Immature natural killer cell (primary cell): ENCODE data around the gene SYT1. TPM values are rescaled to one million over a fixed set of nuclear protein-coding genes. Genes with fewer than 3 reads are reported as not detected.
"Not testable (repeated sequence)": the region's sequence is repeated elsewhere in the genome, so short reads cannot be mapped to it uniquely, and the experiment has no call there.

Experiments
- DNase-seq, 3 donors: peaks; one replicate each; pipeline ENCODE4 v3.0.0; 2022; ENCODE audit warnings: mixed read lengths in 1 of 3
- H3K27ac Mint-ChIP-seq, 6 donors: one replicate each; pipeline ENCODE4 v1.8.0; 2020; ENCODE audit warnings: mixed read lengths in 6 of 6, mild to moderate bottlenecking in 5 of 6, inconsistent platforms in 4 of 6, moderate library complexity in 3 of 6
- H3K27me3 Mint-ChIP-seq, 3 donors: one replicate each; pipeline ENCODE4 v1.8.0; 2020 to 2021; ENCODE audit warnings: low read depth in 3 of 3, mild to moderate bottlenecking in 3 of 3, mixed read lengths in 3 of 3, moderate library complexity in 3 of 3, inconsistent platforms in 1 of 3
- H3K36me3 Mint-ChIP-seq, 3 donors: one replicate each; pipeline ENCODE4 v1.8.0; 2020; ENCODE audit warnings: mixed read lengths in 3 of 3, inconsistent platforms in 2 of 3, mild to moderate bottlenecking in 2 of 3
- H3K4me1 Mint-ChIP-seq, 2 donors: one replicate each; pipeline ENCODE4 v1.8.0; 2020; ENCODE audit warnings: inconsistent platforms in 2 of 2, mild to moderate bottlenecking in 2 of 2, mixed read lengths in 2 of 2, moderate library complexity in 1 of 2
- H3K4me3 Mint-ChIP-seq, 5 donors: one replicate each; pipeline ENCODE4 v1.8.0; 2020; ENCODE audit warnings: mild to moderate bottlenecking in 5 of 5, mixed read lengths in 5 of 5, inconsistent platforms in 3 of 5, moderate library complexity in 3 of 5
- H3K9me3 Mint-ChIP-seq, 6 donors: one replicate each; pipeline ENCODE4 v1.8.0; 2020; ENCODE audit warnings: mild to moderate bottlenecking in 6 of 6, mixed read lengths in 6 of 6, inconsistent platforms in 4 of 6, moderate library complexity in 3 of 6
- polyA plus RNA-seq, 3 donors: library from polyadenylated mRNA; unstranded; fragments of 300-500 nt; fragmentation: Illumina TruSeq; gene quantifications; one replicate each; pipeline ENCODE4 v1.2.3, GENCODE V29; 2021

The SYT1 gene
- polyA plus RNA-seq, 3 donors from 2014 or later, result not detected

- no peak overlapping the region for H3K4me3 Mint-ChIP-seq
- no peak for DNase-seq
- peaks cover 12 to 36% of the 10 kb centered on the region in 2 donors for H3K4me1 Mint-ChIP-seq
- H3K27ac Mint-ChIP-seq, result no peak overlapping the region
- peaks cover 0 to 3% (median 0%) of the 10 kb centered on the region in 3 donors for H3K36me3 Mint-ChIP-seq
- H3K27me3 Mint-ChIP-seq, result no peaks in the 10 kb centered on the region
- peaks cover 0 to 11% (median 2%) of the 10 kb centered on the region in 6 donors for H3K9me3 Mint-ChIP-seq
These were observed 156.4 kb downstream of the SYT1 start for GRCh38 chr12:79021021-79021420.

- Mint-ChIP-seq H3K4me1 (peaks cover 12 to 27% of the 10 kb centered on the region in 2 donors), H3K27ac (no peak overlapping the region), H3K4me3 (no peak overlapping the region), H3K36me3 (no peaks in the 10 kb centered on the region), H3K9me3 (peaks cover 0 to 7% (median 0%) of the 10 kb centered on the region in 6 donors), H3K27me3 (no peaks in the 10 kb centered on the region)
- DNase-seq, result no peak
These were observed 158.7 kb downstream of the SYT1 start for GRCh38 chr12:79023261-79023660.

- DNase-seq, result no peak
- no peaks in the 10 kb centered on the region for H3K27me3 Mint-ChIP-seq
- peaks cover 12 to 26% of the 10 kb centered on the region in 2 donors for H3K4me1 Mint-ChIP-seq
- H3K27ac Mint-ChIP-seq, result no peak overlapping the region
- no peaks in the 10 kb centered on the region for H3K36me3 Mint-ChIP-seq
- H3K9me3 Mint-ChIP-seq, result peaks cover 0 to 7% (median 0%) of the 10 kb centered on the region in 6 donors
- H3K4me3 Mint-ChIP-seq, result no peak overlapping the region
These were observed 159.2 kb downstream of the SYT1 start for GRCh38 chr12:79023784-79024183.

GRCh38 chr12:79033788-79034187, 169.2 kb downstream of the SYT1 start:
- Mint-ChIP-seq H3K9me3 (peaks cover 0 to 14% (median under 1%) of the 10 kb centered on the region in 6 donors), H3K36me3 (no peaks in the 10 kb centered on the region), H3K27ac (no peak overlapping the region), H3K4me3 (no peak overlapping the region), H3K27me3 (no peaks in the 10 kb centered on the region), H3K4me1 (peaks cover 0 to 6% of the 10 kb centered on the region in 2 donors)
- DNase-seq, result no peak

GRCh38 chr12:79044748-79045147, 180.2 kb downstream of the SYT1 start:
- not testable (repeated sequence) for H3K9me3 Mint-ChIP-seq, DNase-seq, H3K36me3 Mint-ChIP-seq, H3K27ac Mint-ChIP-seq, H3K27me3 Mint-ChIP-seq, H3K4me3 Mint-ChIP-seq, H3K4me1 Mint-ChIP-seq

GRCh38 chr12:79045149-79045703, 180.7 kb downstream of the SYT1 start:
- not testable (repeated sequence) for H3K9me3 Mint-ChIP-seq, H3K4me1 Mint-ChIP-seq, DNase-seq, H3K27me3 Mint-ChIP-seq, H3K27ac Mint-ChIP-seq, H3K36me3 Mint-ChIP-seq, H3K4me3 Mint-ChIP-seq

GRCh38 chr12:79046021-79046420, 181.4 kb downstream of the SYT1 start:
- Mint-ChIP-seq H3K36me3 (no peaks in the 10 kb centered on the region), H3K9me3 (peaks cover 0 to 5% (median 2%) of the 10 kb centered on the region in 6 donors), H3K27me3 (no peaks in the 10 kb centered on the region), H3K4me1 (no peaks in the 10 kb centered on the region), H3K27ac (no peak overlapping the region), H3K4me3 (no peak overlapping the region)
- no peak for DNase-seq

- DNase-seq, result no peak
- H3K9me3 Mint-ChIP-seq, result peaks cover 0 to 6% (median under 1%) of the 10 kb centered on the region in 6 donors
- no peaks in the 10 kb centered on the region for H3K36me3 Mint-ChIP-seq
- peaks cover 0 to 3% (median 0%) of the 10 kb centered on the region in 3 donors for H3K27me3 Mint-ChIP-seq
- no peak overlapping the region for H3K27ac Mint-ChIP-seq
- H3K4me1 Mint-ChIP-seq, result no peaks in the 10 kb centered on the region
- no peak overlapping the region for H3K4me3 Mint-ChIP-seq
These were observed 184.4 kb downstream of the SYT1 start for GRCh38 chr12:79048962-79049361.

GRCh38 chr12:79053394-79053793, 188.8 kb downstream of the SYT1 start:
- Mint-ChIP-seq H3K9me3 (peaks cover 0 to 5% (median 2%) of the 10 kb centered on the region in 6 donors), H3K27me3 (peaks cover 0 to 6% (median 0%) of the 10 kb centered on the region in 3 donors), H3K36me3 (no peaks in the 10 kb centered on the region), H3K27ac (no peak overlapping the region), H3K4me1 (peaks cover 0 to 11% of the 10 kb centered on the region in 2 donors), H3K4me3 (no peak overlapping the region)
- DNase-seq, result no peak

GRCh38 chr12:79055926-79056674, 191.5 kb downstream of the SYT1 start:
- Mint-ChIP-seq H3K27ac (no peak overlapping the region), H3K4me1 (peaks cover 0 to 16% of the 10 kb centered on the region in 2 donors), H3K36me3 (no peaks in the 10 kb centered on the region), H3K9me3 (peaks cover 0 to 7% (median 2%) of the 10 kb centered on the region in 6 donors), H3K27me3 (peaks cover 0 to 6% (median 0%) of the 10 kb centered on the region in 3 donors), H3K4me3 (no peak overlapping the region)
- DNase-seq, result no peak

GRCh38 chr12:79056775-79057174, 192.2 kb downstream of the SYT1 start:
- no peak for DNase-seq
- Mint-ChIP-seq H3K4me1 (peaks cover 0 to 16% of the 10 kb centered on the region in 2 donors), H3K36me3 (no peaks in the 10 kb centered on the region), H3K27ac (no peak overlapping the region), H3K4me3 (no peak overlapping the region), H3K9me3 (peaks cover 0 to 8% (median 2%) of the 10 kb centered on the region in 6 donors), H3K27me3 (peaks cover 0 to 6% (median 0%) of the 10 kb centered on the region in 3 donors)

- Mint-ChIP-seq H3K9me3 (peaks cover 0 to 12% (median 2%) of the 10 kb centered on the region in 6 donors), H3K36me3 (no peaks in the 10 kb centered on the region), H3K27ac (peak overlapping the region in 1 of 6 donors; percentile 51), H3K4me1 (peaks cover 0 to 16% of the 10 kb centered on the region in 2 donors), H3K4me3 (no peak overlapping the region), H3K27me3 (peaks cover 0 to 6% (median 0%) of the 10 kb centered on the region in 3 donors)
- DNase-seq, result no peak
These were observed 193.0 kb downstream of the SYT1 start for GRCh38 chr12:79057540-79057939.

- DNase-seq, result no peak
- Mint-ChIP-seq H3K27ac (no peak overlapping the region), H3K4me1 (peaks cover 0 to 16% of the 10 kb centered on the region in 2 donors), H3K36me3 (no peaks in the 10 kb centered on the region), H3K4me3 (no peak overlapping the region), H3K9me3 (peaks cover 0 to 12% (median 2%) of the 10 kb centered on the region in 6 donors), H3K27me3 (peaks cover 0 to 3% (median 0%) of the 10 kb centered on the region in 3 donors)
These were observed 193.8 kb downstream of the SYT1 start for GRCh38 chr12:79058342-79058741.

GRCh38 chr12:79059557-79059956, 195.0 kb downstream of the SYT1 start:
- Mint-ChIP-seq H3K36me3 (no peaks in the 10 kb centered on the region), H3K4me3 (no peak overlapping the region), H3K27ac (no peak overlapping the region), H3K27me3 (peaks cover 0 to 3% (median 0%) of the 10 kb centered on the region in 3 donors), H3K4me1 (peaks cover 0 to 16% of the 10 kb centered on the region in 2 donors), H3K9me3 (peaks cover 0 to 12% (median 4%) of the 10 kb centered on the region in 6 donors)
- DNase-seq, result no peak
